Measurements from ENCODE around the gene PCDH18.
"Not testable (repeated sequence)": the region's sequence is repeated elsewhere in the genome, so short reads cannot be mapped to it uniquely, and the experiment has no call there.

The PCDH18 gene

DNA sequence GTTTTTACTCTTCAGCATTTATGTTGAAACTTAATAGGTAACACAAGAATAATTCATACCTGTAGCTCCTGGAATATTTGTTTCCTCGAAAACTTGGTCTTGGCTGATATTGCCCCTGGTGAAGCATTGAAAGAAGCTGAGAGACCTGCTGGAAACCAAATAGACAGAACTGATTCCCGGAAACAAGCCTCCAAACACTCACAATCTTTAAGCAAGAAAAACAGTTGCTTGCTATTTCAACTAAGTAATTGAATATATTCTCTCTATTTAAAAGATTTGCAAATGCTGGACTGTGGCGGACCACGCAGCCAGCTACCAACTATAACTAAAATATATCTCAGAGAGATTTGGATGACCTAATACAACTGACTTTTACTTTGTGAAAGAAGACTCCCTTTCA is 3.6 kb downstream of the PCDH18 start:
- no peak for DNase-seq

DNA sequence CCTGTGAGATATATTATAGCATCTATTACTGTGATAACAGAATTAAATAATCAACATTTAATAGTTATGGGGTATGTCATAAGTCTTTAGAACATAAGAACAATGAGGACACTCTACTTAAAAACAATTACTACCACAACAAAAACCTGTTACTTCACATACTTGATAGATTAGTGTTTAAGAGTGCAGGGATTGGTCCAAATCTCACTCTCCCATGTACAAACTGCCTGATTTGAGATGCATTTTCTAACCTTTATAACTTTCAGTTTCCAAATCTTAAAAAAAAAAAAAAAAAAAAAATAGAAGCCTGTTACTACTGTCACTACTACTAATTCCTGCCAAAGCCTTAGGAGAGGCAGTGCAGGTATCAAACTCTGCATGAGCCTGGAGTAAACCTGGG is 5.6 kb downstream of the PCDH18 start:
- no peak for DNase-seq

DNA sequence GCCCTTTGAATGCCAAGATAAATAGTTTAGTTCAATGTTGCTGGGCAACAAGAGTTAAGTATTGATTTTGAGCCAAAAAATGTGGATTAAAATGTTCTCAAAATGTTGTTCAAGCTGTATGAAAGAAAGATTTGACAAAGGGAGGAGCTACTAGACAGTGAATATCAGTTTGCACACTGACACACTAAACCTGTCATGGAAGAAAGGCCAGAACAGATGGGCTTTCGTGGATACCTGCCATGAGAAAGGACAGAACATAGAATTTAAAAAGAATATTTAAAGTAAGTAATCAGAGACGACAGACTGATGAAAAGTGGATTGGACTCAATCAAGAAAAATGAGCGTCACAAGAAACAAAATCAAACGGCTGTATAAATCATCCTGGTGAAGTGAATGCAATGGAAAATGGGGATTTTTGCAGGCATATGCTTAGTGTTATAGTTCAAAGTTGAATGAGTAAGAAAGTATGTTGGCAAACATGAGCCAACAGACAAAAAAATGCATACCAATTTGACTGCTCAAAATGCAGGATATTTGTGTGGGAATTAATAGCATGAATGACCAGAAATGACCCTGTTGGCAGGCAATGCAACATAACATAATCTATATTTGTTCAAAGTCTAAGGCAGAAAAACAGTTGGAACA is 7.4 kb downstream of the PCDH18 start:
- DNase-seq, result no peak

DNA sequence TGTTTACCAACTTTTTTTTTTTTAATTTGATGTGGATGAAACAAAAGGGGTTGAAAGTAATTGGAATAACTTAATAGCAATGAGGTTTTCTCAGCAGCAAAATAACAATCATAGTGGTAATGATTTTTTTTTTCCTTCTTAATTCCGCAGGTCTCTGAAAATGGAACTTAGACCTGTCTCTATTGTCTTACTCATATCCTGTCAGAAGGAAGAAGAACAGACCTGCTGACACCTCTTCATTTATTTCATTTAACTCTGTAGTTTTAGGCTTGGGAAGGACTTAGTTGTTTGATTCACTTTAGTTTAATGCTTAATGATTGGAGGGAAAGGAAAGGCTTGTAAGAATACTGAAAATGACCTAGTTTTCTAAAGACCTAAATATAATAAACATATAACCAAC is 9.0 kb downstream of the PCDH18 start:
- DNase-seq, result no peak

DNA sequence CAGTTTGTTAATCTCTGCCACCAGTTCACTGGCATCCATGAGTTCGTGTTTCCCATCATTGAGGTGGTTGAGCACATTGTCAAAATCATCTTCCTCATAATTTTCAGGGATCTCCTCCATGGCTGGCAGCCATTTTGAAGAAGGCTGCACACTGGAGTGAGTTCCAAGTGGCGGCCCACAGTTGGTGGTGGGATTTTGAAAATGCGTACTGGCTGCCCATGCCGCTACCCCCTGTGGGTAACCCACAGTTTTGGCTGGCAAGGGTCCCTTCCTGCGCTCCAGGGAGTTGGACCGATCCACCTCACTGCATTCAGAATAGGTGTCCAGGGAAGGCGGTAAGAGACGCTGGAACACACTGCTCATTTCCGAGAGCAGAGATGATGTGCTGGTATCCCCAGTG is 11.2 kb downstream of the PCDH18 start:
- DNase-seq, result no peak

DNA sequence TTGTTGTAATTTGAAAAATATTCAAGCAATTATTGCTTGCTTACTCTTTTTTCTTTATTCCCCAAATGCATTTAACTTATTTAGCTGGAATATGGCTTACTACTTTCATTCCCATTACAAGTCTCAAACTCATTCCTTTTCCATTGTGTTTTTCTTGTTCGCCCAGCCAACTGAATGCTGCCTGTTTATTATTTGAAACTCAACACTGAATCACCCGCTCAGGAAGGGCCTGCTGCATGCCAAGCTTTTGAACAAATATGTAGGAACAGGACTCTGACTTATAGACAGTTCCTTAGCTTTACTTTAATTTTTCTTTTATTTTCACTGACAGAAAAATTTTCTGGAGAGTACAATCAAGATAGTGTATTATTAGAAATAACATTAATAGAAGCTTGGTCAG is 12.9 kb downstream of the PCDH18 start:
- no peak for DNase-seq

DNA sequence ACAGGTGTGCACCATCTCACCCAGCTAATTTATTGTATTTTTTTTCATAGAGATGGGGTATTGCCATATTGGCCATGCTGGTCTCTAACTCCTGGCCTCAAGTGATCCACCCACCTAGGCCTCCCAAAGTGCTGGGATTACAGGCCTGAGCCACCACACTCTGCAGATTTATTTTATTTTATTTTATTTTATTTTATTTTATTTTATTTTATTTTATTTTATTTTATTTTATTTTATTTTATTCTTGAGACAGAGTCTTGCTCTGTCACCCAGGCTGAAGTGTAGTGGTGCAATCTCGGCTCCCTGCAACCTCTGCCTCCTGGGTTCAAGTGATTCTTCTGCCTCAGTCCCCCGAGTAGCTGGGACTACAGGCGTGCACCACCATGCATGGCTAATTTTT is 15.0 kb downstream of the PCDH18 start:
- not testable (repeated sequence) for DNase-seq

DNA sequence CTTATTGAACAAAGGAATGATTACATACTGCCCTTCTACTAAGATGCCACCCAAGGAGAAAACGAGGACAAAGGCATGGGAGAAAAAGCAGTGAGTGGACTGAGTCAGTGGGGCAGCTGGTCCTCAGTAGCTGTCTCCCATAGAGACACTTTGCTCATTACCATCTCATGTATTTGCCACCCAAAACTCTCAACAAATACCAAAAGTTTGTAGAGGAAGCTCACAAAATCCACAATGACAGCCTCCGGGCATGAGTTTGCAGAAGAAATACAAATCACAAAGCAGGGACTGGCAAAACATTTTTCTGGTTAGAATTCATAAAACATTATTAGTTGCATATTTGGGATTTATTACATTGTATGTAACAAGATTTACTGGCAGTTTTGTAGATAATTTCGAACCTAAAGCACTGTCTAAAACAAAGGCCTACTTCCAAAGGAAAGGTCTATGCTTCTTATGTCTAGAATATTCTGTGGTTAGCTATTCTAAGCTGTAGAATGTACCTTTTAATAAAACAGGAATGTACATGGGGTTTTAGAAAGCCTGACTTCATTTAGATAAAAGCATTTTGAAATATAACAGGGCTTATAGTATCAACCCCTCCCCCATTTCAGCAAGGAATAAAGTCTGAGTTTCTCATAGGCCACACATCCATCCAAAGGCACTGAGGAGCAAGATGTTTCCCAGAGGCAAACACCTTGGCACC is 17.7 kb downstream of the PCDH18 start:
- DNase-seq, result no peak

DNA sequence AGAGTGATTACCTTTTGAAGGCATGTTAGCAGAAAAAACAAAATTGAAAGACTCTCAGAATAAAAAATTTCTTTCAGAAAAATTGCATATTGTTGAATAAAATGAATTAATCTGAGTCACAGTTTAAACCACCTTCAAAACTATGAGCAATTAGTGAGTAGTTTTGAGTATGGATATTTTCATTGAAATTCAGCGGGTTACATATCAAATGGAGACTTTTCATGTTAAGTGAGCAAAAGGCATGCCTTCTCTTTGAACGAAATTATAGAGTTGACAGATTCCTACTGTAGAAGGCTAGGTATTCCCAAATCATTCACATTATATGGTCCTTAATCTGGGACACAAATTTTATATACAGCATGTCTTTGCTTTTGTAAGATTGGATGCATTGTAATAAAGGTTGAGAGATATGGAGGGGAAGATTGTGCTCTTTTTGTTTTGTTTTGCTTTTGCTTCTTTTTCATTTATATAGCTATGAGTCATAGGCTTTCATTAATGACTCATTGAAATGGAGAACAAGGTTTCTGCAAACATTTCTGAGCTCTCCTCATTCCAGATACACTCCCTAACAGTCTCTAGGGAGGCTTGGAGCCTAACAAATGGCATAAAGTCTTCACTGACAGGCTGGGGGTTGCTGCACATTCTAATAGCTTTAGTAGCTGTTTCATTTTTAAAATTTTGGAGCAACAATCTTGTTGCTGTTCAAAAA is 21.6 kb downstream of the PCDH18 start:
- DNase-seq, result no peak

DNA sequence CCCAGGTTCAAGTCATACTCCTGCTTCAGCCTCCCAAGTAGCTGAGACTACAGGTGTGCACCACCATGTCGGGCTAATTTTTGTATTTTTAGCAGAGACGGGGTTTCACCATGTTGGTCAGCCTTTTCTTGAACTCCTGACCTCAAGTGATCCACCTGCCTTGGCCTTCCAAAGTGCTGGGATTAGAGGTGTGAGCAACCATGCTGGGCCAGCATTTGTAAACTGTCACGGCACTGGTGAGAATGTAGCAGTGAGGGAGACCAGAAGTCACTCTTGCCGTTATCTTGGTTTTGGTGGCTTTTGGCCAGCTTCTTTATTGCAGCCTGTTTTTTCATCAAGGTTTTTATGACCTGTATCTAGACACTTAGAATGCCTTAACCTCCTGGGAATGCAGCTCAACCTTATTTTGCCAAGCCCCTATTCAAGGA is 22.4 kb downstream of the PCDH18 start:
- DNase-seq, result no peak

DNA sequence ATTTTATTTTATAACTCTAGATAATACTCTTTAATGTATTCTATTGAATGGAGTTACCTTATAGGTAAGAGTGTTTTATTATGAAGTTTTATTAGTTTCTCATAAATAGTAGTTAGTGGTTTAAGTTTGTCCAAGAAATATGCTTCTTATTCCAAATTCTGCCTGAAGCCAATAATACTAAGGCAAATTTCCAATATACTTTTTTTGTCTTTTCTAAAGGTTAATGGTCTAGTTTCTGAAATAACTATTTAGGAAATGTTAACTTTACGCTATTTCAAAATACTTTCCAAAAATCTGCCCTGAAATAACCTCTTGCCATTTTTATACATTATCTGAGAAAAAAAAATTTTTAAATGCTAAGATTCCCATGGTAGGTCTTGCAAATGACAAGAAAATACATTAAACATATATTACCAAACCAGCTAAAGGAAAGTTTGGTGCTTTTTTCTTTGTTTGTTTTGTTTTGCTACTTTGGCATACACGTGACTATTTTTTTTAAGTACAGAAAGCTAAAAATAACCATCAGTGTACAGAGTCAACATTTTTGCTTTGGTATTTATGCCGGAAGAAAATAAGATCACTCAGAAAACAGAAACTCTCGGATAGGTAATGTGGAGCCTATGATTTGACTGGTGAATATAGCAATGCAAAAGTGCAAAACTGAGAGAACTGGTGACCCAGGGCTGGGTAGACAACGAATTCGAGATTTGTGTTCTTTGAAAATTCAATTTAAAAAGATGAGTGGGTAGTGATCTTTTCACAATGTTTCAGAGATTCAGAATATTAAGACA is 29.8 kb downstream of the PCDH18 start:
- no peak for DNase-seq

DNA sequence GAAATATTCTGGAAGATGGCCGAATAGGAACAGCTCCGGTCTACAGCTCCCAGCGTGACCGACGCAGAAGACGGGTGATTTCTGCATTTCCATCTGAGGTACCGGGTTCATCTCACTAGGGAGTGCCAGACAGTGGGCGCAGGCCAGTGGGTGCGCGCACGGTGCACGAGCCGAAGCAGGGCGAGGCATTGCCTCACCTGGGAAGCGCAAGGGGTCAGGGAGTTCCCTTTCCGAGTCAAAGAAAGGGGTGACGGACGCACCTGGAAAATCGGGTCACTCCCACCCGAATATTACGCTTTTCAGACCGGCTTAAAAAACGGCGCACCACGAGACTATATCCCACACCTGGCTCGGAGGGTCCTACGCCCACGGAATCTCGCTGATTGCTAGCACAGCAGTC is 36.0 kb downstream of the PCDH18 start:
- DNase-seq, result not testable (repeated sequence)

DNA sequence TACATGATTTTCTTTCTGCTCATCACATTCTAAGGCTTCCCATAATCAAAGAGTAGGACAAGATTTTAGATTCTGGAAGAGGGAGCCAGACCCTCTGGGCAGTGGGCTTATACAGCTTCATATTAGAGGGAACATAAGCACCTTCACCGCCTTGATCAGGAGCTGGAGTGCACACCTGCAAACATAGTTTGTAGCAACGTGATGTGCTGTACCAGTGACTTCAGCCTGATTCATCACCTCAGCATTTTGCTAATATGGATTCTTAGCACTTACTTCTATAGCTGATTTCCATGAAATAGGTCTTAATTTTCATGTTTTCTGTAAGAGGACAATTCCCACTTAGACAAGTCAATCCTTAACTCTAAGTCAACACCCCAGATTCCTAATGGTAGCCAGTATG is 36.7 kb downstream of the PCDH18 start:
- DNase-seq, result no peak

DNA sequence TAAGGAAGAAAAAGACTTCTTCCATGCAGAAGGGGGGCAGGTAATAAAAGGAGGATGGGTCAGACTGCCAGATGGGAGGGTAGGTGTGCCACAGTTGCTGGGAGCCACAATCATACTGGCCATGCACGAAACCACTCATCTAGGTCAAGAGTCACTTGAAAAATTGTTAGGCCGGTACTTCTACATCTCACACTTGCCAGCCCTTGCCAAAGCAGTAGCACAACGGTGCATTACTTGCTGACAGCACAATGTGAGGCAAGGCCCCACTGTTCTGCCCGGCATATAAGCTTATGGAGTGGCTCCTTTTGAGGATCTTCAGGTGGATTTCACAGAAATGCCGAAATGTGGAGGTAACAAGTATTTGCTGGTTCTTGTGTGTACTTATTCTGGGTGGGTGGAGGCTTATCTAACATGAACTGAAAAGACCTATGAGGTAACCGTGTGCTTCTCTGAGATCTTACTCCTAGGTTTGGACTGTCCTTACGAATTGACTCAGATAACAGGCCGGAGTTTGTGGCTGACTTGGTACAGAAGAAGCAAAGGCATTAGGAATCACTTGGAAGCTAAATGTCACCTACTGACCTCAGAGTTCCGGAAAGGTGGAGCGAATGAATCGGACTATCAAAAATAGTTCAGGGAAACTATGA is 48.9 kb downstream of the PCDH18 start:
- DNase-seq, result not testable (repeated sequence)

DNA sequence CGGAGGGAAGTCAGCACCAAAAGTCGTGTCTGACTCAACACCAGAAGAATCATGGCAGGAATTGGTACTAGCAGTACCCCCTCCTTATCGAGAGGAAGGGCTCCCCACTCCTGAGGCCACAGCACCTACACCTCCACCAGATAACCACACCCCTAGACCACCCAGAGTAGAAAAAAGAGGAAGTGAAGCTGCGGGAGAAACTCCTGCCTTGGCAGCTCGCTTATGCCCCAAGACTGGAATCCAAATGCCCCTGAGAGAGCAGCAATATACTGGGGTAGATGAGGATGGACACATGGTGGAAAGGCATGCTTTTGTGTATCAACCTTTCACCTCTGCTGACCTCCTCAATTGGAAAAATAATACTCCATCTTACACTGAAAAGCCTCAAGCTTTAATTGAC is 52.6 kb downstream of the PCDH18 start:
- not testable (repeated sequence) for DNase-seq

DNA sequence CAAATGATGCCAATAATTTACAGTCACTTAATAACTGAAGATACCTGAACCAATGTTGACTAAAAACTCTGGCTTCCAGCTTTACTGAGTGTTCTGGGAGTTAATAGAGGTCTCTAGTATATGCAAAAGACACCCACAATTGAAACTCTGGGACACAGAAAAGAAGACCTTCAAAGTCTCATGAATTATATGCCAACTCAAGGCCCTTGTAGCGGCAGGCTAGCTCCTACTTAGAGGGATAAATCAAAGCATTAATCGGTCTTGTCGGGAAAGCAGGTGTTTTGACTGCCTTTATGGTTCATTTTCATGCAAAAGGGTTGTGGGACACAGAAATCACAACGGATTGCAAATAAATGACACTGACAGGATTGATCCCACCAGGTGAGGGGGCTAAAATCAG is 55.9 kb downstream of the PCDH18 start:
- DNase-seq, result no peak

DNA sequence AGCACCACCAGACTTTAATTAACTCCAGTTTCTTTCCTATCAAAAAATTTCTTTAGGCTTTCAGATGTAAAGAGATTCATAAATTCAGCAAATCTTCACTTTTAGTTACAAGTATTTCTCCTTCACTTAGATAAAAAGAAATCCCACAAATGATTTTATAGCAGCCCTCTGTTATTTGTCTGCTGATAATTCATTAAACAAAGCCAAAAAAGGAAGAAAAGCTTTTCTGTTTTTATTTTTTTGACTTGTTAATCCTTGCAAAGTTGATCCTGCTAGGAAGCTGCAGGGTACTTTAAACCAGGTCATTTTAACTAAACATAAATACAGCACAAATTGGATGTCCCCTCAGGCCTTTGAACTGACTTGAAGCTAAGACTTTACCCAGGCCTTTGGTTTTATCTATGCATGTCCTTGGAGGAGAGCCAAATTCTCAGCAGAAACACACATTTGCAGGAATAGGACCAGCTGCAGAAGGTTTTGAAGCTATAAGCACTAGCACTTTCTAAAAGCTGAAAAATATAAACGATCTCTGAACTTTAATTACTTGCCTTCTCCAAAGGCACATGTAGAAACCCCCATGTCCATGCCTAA is 57.5 kb downstream of the PCDH18 start:
- DNase-seq, result no peak

DNA sequence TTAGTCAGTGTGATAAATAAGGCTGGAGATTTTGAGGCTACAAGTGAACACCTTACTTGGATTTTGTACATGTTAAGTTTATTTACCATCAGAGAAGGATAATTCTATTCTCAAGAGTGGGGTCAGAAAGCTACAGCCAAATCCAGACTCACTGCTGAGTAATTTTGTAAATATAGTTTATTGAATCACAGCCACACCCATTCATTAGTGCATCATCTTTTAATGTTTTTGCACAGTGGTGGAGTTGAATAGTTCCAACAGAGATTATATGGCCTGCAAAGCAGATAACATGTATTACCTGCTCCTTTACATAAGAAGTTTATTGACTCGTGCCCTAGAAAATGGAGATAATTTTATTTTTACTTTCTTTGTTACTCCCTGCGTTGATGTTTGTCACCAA is 60.4 kb downstream of the PCDH18 start:
- no peak for DNase-seq

DNA sequence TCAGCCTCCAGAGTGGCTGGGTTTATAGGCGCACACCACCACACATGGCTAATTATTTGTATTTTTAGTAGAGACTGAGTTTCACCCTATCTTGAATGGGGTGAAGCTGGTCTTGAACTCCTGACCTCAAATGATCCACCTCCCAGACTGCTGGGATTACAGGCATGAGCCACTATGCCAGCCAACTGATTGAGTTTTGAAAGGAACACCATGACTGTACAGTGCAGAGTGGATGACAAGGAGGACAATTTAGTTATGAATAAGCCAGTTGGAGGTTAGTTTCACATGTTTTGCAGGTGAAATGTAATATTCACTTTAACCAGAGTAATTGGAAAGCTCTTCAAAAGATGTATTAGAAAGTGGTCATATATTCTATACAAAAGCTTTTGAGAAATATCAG is 60.8 kb downstream of the PCDH18 start:
- no peak for DNase-seq

DNA sequence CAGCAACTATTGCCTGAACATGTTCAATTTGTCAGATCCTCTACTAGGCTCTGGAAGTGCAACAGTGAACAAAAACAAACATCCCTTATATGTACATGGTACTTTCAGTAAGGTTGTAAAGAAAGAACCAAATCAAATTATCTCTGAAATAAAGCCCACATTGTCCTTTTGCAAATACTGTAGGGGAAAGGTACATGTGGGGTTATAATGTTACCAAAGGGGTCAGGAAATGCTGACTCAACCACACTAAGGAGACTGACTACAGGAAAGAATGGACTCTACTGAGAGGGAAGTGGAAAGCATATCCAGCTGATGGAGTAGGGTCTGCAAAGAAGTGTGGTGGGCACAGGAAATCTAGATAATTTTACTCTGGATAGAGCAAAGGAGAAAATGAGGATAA is 61.5 kb downstream of the PCDH18 start:
- no peak for DNase-seq

All from effector CD8-positive, alpha-beta T cell (primary cell).